HG03342 (cell line): ENCODE data around the gene ACADVL.

Experiments
- ATAC-seq: cut with Tn5 transposase; IDR thresholded peaks from one replicate; pipeline ENCODE4 v1.9.1; 2021; ENCODE audit warnings: mild to moderate bottlenecking, moderate library complexity; ENCODE audit not compliant: unreplicated experiment

ACADVL gene

DNA sequence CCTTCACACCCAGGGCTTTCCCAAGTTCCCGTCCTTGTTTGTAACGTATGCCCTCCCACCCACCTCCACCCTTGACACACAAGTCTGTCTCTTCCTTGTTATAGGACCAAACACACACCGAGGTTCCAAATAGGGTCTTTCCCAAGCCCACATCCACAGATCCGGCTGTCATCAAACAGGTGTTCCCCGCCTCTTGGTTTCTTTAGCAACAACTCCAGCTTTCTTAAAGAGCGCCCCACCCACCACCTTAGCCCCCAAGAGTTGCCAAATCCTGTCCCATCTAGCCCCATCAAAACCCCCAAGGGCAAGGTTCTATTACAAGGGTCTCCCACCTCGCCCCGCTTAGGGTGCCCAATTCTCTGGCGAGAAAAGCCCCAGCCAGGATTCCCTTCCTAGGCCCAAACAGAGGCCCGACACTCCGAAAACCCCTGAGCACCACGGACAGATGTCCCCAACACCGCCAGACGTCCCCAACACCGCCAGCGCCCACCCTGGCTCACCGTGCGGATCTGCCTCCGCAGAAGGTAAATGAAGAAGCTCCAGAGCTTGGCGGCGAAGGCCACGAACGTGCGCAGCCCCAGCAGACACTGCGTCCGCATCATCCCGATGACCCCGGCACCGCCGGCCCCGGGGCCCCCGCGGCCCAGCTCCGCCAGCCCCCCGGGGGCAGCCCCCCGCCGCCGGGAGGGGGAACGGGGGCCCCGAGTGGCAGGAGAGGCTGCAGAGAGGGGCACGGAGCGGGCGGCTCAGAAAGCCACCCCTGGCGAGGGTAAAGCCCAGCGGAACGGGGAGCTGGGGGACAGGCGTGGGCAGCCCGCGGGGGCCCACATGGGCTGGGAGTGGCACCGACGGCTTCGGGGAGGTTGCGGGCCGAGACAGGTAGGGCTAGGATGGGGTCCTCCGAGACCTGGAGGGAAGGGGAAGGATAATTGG, 31.2 kb downstream of the ACADVL start:
- no peak for ATAC-seq

DNA sequence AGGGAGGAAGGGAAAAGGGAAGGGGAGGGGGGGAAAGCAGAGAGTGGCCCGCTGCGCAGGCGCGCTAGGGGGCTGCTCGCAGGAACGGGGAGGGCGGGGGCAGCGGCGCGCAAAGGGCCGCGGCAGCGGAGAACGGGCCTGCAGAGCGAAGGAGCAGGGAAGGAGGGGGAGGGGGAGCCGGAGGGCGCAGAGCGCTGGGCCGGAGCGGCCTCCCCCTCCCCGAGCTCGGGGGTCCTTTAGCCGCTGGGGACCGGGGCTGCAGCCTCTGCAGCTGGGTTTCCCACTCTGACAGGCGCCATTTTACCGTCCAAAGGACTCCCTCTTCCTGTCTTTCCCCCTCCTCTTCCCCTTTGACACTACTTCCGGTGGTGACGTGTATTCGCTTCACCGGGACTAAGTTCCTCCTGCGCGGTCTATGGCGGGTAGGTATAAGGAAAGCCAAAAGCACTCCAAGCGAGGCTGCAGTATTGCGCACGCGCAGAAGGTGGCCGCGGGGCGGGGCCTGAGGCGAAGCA, 32.0 kb downstream of the ACADVL start, which contains the start of gene CTDNEP1:
Gene CTDNEP1, minus strand, starts transcription at position 74 of the 515 bp plus-strand sequence. CDS start 438 bp downstream, outside the sequence.
- peak; percentile 74 for ATAC-seq

DNA sequence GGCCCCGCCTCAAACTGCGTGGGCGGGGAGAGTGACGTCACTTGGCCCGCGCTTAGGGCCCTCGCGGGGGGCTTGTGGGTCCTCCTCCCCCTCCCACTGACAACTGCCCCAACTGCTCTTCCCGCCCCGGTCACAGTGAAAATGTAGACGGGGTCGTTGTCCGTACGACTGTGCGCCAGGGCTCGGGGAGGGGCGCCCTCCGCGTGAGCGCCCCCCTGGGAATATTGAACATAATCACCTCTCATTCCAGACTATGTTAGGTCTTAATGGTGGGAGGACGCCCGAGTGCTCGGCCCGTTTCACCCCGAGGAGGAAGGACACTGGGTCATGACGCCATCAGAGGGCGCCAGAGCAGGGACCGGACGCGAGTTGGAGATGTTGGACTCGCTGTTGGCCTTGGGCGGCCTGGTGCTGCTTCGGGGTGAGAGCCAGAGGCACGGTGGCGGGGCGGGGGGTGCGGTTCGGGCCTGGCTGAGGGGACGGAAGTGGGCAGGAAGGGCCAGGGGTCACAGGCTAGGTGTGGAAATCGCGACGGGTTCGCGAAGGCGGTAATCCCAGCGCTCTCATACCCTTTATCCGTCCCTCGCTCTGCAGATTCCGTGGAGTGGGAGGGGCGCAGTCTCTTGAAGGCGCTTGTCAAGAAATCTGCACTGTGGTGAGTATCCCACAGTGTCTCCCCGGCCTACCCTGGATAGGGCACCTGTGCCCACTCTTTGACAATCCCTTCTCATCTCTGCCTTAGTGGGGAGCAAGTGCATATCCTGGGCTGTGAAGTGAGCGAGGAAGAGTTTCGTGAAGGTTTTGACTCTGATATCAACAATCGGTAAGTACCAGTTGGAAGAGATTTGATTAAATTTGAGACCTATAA, 32.7 kb downstream of the ACADVL start, which contains the start of gene ELP5:
Gene ELP5, plus strand, starts transcription at position 40 of the 868 bp plus-strand sequence. Its CDS starts 336 bp downstream, at position 376.
- peak; percentile 49 for ATAC-seq

DNA sequence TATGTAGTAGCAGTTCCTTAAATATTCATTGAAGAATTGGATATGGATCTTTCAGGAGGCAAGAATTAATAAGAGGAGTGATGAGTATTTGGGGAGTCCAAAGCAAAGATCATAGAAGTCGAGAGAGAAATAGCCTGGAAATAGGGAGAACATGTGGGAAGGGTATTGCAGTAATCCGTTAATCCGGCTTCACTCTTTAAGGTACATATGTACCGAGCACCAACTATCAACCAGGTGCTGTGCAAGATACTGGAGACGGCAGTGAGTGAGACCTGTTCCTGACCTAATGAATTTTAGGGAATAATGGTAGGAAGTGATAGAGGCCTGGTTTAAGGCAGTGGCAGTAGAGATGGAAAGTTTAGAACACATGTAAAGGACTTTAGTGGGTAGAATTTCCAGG, 33.3 kb downstream of the ACADVL start:
- no peak for ATAC-seq

DNA sequence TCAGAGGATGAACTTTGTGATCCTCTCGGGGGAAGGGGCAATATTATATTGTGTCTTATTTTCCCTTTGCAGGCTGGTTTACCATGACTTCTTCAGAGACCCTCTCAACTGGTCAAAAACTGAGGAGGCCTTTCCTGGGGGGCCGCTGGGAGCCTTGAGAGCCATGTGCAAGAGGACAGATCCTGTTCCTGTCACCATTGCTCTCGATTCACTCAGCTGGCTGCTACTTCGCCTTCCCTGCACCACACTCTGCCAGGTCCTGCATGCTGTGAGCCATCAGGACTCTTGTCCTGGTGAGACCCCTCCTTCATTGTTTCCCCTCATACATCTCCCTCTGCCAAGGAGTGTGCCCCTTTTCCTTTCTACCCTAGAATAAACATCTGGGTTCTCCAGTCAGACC, 34.8 kb downstream of the ACADVL start:
- no peak for ATAC-seq

DNA sequence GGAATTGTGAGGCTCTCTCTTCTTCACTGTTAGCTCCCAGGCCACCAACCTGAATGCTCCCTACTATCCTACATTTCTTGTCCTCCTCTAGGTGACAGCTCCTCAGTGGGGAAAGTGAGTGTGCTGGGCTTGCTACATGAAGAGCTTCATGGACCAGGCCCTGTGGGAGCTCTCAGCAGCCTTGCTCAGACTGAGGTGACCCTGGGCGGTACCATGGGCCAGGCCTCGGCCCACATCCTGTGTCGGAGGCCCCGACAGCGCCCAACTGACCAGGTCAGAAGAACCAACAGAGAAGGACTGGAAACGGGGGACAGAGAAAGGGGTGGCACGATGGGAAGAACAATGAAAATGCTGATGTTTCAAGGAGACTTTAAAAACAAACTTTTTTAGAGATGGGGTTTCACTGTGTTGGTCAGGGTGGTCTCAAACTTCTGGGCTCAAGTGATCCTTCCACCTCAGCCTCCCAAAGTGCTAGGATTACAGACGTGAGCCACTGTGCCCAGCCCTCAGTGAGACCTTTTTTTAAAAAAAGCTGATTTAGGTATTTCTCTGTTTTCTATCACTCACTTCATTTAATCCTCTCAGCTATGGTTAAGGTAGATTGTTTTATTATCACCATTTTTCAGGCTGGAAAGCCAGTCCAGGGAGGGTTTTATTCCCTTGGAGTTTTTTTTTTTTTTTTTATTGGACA, 37.2 kb downstream of the ACADVL start:
- no peak for ATAC-seq

DNA sequence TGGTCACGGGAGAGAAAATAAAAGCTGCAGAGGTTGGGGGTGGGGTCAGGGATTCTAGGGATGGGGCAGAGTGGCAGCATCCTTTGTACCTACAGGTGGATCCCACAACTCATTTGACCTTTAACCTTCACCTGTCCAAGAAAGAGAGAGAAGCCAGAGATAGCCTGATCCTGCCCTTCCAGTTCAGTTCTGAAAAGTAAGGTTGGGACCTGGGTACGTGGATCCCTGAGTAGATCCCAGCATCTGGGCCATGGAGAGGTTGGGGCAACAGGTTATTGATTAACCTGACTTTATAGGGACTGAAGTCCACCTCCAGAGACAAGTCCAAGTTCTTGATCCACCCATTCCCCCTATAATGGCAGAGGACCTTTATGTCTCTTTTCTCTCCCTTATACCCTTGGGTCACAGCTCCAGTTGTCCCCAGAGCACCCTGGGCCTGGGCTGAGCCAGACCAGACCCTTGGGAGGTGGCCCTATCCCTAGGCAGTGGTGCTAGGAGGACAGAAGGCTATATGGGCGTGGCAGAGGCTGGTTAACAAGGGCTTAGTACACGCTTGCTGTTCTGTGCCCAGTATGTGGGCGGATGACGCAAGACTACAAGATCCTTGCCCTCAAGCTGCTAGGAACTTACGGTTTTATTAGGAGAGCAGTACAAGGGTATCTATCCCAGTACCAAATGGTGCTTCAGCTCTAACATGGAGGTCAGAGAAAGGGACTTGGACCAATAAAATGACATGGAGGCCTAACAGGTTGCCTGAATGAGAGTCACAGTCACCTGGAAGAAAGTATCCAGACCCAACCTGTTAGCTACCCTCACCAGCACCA, 39.2 kb downstream of the ACADVL start:
- no peak for ATAC-seq

DNA sequence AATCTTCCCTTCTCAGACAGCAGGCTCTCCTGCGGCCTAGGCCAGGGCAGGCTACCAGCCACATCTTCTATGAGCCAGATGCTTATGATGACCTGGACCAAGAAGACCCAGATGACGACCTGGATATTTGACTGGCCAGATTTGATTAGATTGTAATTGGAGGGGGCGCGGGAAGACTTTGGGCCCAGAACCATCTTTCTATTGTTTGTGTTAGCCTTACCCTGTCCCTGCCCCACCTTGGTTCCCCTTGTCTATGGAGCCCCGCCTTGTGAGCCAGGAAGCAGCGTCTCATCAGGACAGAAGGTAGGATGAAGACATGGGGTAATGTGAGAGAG, 39.8 kb downstream of the ACADVL start:
- ATAC-seq, result no peak

DNA sequence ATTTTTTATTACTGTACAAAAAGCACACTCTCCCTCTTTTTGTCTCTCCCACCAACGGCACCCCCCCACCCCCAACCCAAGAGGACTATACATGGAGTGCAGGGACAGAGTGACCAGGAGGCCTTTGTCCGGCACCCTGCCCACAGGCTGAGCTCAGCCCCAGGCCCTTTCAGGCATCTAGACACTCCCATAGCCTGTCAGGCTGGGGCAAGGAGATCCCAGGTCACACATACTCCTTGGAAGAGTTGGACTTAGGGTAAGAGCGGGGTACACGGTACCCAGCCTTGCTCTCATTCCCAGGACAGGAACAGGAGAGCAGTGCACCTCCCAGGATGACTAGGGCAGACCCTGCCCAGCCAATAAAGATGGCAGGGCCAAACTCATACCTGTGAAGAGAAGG, 40.4 kb downstream of the ACADVL start:
- no peak for ATAC-seq

DNA sequence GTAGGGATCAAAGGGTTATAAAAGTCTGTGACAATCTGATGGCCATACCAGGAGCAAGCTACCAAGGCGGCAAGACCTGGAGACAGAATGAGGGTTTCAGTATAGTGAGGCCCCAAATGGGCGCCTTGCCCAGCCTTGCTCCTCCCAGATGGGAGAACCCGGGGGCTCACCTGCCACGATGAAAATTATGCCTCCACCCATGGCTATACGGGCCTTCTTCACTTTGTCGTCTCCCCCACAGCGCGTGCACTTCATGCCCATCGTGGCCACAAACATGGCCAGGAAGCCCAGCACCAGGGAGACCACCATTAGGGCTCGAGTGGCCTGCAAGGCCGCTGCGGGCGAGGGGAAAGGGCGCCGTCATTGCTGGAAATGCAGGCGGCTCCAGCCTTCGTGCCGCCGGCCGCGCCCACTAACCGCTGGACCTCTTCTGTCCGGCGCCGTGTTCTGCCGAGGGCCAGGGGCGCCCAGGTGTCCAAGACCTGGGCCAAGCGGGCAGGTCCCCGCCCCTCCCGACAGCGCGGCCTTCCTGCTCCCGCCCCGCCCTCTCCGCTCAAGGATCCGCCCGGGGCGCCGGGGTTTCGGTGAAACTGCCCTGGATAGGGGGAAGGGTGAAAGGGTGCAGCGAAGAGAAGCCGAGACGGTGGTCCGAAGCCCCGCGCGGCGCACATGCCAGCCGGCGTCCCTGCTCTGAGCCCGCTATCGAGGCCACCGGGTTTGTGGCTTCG, 41.1 kb downstream of the ACADVL start:
- ATAC-seq, result no peak

DNA sequence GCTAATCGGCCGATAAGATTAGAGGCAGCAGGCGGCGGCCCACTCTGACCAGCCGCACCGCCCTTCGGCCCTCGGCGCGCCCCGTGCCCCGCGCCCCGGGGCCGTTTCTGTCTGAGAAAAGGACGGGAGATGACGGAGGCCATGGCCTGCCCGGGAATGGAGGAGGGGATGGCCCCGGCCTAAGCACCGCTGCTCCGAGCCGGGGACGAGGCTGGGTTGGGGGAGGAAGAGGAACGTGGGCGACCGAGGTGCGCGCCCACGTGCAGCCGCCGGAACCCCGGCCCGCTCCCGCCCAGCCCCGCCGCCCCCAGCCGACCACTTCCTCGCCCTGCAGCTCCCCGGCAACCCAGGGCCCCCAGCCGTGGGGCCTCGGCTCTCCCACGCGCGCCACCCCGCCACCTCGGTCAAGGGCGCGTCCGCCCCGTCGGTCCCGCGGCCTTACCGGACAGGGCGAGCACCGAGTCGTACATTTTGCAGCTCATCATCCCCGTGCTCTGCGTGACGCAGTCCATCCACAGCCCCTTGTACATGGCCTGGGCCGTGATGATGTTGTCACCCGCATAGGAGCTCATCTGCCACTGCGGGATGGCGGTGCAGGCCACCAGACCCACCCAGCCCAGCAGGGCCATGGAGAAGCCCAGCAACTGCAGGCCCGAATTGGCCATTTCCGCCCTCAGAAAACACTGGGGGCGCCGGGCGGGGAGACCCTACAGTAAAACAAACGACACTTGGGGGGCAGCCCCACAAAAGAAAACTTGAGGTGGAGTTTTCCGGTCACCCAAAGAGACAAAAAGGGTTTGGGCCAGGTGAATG, 41.8 kb downstream of the ACADVL start:
- ATAC-seq, result no peak

DNA sequence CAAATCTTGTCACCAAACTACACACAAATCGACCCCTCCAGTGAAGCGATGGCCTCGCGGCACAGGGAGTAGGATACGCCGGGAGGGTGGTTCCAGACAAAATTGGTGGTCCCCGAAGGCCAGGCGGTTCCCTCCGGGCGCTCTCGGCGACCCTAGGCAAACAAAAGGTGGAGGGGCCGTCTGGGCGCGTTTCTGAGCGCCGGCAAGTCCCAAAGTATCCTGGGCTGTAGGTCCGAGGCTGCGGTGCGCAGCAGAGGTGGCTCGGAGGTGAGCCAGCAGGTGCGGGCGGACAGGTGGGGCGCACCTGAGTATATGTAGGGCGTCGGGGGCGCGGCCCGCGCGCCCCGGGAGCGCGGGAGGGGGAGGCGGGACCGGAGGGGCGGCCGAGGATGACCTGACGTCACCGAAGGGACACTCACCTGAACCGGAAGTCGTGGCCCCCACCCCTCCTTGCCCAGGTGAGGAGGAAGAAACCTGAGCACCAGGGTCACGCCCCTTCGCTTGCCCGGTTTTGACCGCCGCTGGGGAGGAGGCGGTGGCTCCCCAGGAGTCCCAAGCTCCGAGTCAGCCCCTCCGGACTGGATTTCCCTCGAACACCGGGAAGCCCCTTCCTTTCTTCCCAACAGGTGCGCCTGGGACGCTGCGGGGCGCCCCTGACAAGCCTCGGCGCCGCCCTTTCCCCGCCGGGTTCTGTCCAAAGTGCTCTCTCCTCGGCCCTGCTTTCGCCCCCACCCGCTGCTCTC, 42.6 kb downstream of the ACADVL start, which contains the start of gene CLDN7:
Gene CLDN7, minus strand, starts transcription at position 287 of the 743 bp plus-strand sequence. CDS start 435 bp downstream, outside the sequence.
- ATAC-seq, result no peak

DNA sequence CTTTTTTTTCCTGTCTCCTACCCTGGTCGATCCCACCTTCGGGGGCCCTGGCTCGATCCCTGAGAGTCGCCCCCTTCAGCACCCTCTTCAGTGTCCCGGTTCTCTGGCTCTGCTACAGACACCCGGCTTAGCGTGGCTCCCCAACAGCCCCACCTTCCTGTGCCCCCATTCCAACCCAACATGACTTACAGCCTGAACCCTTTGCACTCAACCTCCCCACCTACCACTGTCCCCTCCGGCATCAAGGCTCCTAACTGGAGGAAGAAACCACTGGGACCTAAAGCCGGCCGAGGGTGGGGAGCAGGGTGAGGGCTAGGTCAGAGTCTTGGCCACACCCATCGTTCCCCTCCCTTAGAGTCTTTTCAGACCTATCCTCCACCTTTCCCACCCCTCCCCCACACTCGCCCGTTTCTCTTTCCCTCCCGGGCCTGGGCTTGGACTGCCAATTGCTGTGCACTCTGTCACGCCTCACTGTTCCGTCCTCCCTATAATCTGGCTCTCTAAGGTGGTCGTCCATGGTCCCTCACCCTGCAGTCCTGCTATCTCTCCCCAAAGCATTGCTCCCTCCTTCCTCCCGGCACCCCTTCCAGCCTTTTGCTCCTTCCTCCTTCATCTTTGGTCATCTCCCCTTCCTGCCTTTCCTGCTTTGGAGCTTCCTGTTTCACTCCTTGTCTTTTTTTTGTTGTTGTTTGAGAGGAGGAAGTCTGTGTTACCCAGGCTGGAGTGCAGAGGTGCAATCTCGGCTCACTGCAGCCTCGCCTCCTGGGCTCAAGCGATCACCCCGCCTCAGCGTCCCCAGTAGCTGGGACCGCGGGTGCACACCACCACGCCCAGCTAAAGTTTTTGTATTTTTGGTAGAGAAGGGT, 43.4 kb downstream of the ACADVL start:
- ATAC-seq, result no peak

DNA sequence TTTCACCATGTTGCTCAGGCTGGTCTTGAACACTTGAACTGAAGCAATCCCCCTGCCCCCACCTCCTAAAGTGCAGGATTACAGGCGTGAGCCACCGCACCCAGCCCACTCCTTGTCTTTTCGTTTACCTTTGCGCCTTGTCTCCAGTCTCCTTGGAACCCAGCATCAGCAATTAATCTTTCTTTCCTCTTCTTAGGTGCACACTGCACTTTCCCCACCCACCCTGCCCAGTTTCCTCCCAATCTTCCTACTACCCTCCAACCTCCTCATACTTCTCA, 44.0 kb downstream of the ACADVL start:
- no peak for ATAC-seq

DNA sequence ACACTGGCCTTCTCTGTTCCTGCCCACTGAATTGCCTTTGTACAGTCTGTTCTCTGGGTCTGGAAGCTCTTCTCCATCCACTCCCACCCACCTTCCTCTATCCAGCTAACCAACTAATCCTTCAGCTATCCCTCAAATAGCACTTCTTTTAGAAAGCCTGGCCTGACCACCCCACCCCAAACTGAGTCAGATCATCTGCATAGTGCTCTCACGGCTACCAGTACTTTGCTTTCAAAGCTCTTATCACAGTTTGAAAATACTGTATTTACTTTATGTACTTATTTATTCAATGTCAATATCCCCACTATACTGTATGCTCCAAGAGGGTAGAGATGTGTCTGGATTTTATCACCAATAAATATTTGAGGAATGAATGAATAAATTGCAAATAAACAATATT, 47.0 kb downstream of the ACADVL start:
- ATAC-seq, result no peak
